Measurements from ENCODE around the gene SLC8B1.

The SLC8B1 gene

DNA sequence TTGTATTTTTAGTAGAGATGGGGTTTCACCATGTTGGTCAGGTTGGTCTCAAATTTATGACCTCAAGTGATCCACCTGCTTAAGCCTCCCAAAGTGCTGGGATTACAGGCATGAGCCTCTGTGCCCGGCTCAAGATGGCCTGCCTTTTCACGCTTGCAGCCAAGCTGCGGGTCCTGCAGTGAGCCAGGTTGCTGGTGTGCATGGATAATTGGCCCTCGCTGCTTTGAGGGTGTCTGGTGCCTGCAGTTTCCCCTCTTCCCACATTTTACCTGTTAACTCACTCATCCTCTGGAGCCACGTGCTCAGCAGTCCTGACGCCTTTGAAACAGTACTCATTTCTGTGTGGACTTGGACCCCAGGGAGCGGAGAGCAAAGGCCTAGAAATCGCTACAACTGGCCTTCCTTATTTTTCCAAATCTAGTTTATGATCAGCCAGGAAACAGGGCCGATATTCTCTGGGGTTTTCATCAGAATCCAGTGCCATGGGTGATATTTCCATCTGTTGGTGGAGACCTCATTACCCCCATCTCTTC, 71.4 kb downstream of the SLC8B1 start:
- no peak overlapping the region for H3K27ac ChIP-seq (ENCODE audit: low read depth in 2 of 2, low read length in 2 of 2)
- no peak overlapping the region for H3K9ac ChIP-seq (ENCODE audit: low read depth in 1 of 2, low read length in 2 of 2)
- H3K36me3 ChIP-seq (ENCODE audit: control insufficient read depth in 2 of 2, insufficient read depth in 2 of 2, low read length in 2 of 2): peaks cover 28 to 36% of the 10 kb centered on the region in 2 donors
- no peak overlapping the region for H3K4me3 ChIP-seq (ENCODE audit: low read length in 2 of 2)
- H3K27me3 ChIP-seq (ENCODE audit: control insufficient read depth in 2 of 2, insufficient read depth in 2 of 2, low read length in 2 of 2): no peaks in the 10 kb centered on the region
- H3K9me3 ChIP-seq (ENCODE audit: control insufficient read depth in 2 of 2, low read length in 2 of 2): no peaks in the 10 kb centered on the region
- peaks cover 11 to 23% of the 10 kb centered on the region in 2 donors for H3K4me1 ChIP-seq (ENCODE audit: control insufficient read depth in 2 of 2, insufficient read depth in 2 of 2, low read length in 2 of 2)

DNA sequence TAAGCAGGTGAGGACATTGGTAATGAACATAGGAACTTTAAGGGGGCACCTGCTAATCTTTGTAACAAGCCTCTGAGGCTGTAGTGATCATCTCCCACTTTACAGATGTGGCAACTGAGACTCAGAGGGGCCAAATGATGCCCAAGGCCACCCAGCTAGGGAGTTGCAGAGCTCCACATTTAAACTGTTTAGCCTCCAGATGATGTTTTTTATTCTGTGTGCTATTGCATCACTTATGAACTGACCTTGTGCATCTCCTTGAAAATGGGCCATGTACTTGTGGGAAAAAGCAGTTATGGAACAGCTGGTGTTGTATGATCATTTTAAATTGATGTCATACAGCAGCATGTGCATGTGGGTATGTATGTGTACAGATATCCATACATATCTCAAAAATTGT, 72.2 kb downstream of the SLC8B1 start:
- Histone ChIP-seq H3K9me3 (ENCODE audit: control insufficient read depth in 2 of 2, low read length in 2 of 2) (no peaks in the 10 kb centered on the region), H3K27me3 (ENCODE audit: control insufficient read depth in 2 of 2, insufficient read depth in 2 of 2, low read length in 2 of 2) (no peaks in the 10 kb centered on the region), H3K9ac (ENCODE audit: low read depth in 1 of 2, low read length in 2 of 2) (no peak overlapping the region), H3K4me3 (ENCODE audit: low read length in 2 of 2) (no peak overlapping the region), H3K4me1 (ENCODE audit: control insufficient read depth in 2 of 2, insufficient read depth in 2 of 2, low read length in 2 of 2) (peaks cover 11 to 19% of the 10 kb centered on the region in 2 donors), H3K27ac (ENCODE audit: low read depth in 2 of 2, low read length in 2 of 2) (no peak overlapping the region), H3K36me3 (ENCODE audit: control insufficient read depth in 2 of 2, insufficient read depth in 2 of 2, low read length in 2 of 2) (peaks cover 22 to 29% of the 10 kb centered on the region in 2 donors)

GRCh38 chr12:113261847-113262470, 73.0 kb downstream of the SLC8B1 start:
- Histone ChIP-seq H3K27me3 (ENCODE audit: control insufficient read depth in 2 of 2, insufficient read depth in 2 of 2, low read length in 2 of 2) (no peaks in the 10 kb centered on the region), H3K4me3 (ENCODE audit: low read length in 2 of 2) (no peak overlapping the region), H3K36me3 (ENCODE audit: control insufficient read depth in 2 of 2, insufficient read depth in 2 of 2, low read length in 2 of 2) (peaks cover 20 to 26% of the 10 kb centered on the region in 2 donors), H3K27ac (ENCODE audit: low read depth in 2 of 2, low read length in 2 of 2) (no peak overlapping the region), H3K9me3 (ENCODE audit: control insufficient read depth in 2 of 2, low read length in 2 of 2) (no peaks in the 10 kb centered on the region), H3K9ac (ENCODE audit: low read depth in 1 of 2, low read length in 2 of 2) (no peak overlapping the region), H3K4me1 (ENCODE audit: control insufficient read depth in 2 of 2, insufficient read depth in 2 of 2, low read length in 2 of 2) (peaks cover 11 to 19% of the 10 kb centered on the region in 2 donors)

GRCh38 chr12:113260636-113261300, 74.1 kb downstream of the SLC8B1 start:
- Histone ChIP-seq H3K4me1 (ENCODE audit: control insufficient read depth in 2 of 2, insufficient read depth in 2 of 2, low read length in 2 of 2) (peaks cover 11 to 19% of the 10 kb centered on the region in 2 donors), H3K9ac (ENCODE audit: low read depth in 1 of 2, low read length in 2 of 2) (peak overlapping the region in 1 of 2 donors; percentile 12), H3K9me3 (ENCODE audit: control insufficient read depth in 2 of 2, low read length in 2 of 2) (no peaks in the 10 kb centered on the region), H3K27ac (ENCODE audit: low read depth in 2 of 2, low read length in 2 of 2) (peak overlapping the region; percentile 26 to 75), H3K36me3 (ENCODE audit: control insufficient read depth in 2 of 2, insufficient read depth in 2 of 2, low read length in 2 of 2) (peaks cover 9 to 16% of the 10 kb centered on the region in 2 donors), H3K4me3 (ENCODE audit: low read length in 2 of 2) (no peak overlapping the region), H3K27me3 (ENCODE audit: control insufficient read depth in 2 of 2, insufficient read depth in 2 of 2, low read length in 2 of 2) (no peaks in the 10 kb centered on the region)

DNA sequence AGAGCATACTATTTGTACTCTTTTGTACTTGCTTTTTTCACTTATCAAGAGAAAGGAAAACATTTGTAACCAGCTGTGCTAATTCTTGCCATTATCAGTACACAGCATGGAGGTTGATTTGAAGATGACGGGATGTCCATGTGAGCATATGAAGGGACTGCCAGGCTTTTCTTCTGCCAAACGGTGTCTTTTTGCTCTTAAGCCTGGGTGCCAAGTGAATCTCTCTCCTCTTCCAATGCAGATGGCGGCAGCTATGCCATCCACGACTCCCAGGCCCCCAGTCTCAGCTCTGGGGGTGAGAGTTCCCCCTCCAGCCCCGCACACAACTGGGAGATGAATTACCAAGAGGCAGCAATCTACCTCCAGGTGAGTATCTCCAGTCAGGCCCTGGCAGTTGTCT, 74.8 kb downstream of the SLC8B1 start:
- peak overlapping the region; percentile 54 to 75 for H3K27ac ChIP-seq (ENCODE audit: low read depth in 2 of 2, low read length in 2 of 2)
- H3K4me1 ChIP-seq (ENCODE audit: control insufficient read depth in 2 of 2, insufficient read depth in 2 of 2, low read length in 2 of 2): peaks cover 11 to 19% of the 10 kb centered on the region in 2 donors
- no peak overlapping the region for H3K9ac ChIP-seq (ENCODE audit: low read depth in 1 of 2, low read length in 2 of 2)
- H3K27me3 ChIP-seq (ENCODE audit: control insufficient read depth in 2 of 2, insufficient read depth in 2 of 2, low read length in 2 of 2): no peaks in the 10 kb centered on the region
- peaks cover 9 to 14% of the 10 kb centered on the region in 2 donors for H3K36me3 ChIP-seq (ENCODE audit: control insufficient read depth in 2 of 2, insufficient read depth in 2 of 2, low read length in 2 of 2)
- H3K9me3 ChIP-seq (ENCODE audit: control insufficient read depth in 2 of 2, low read length in 2 of 2): no peaks in the 10 kb centered on the region
- no peak overlapping the region for H3K4me3 ChIP-seq (ENCODE audit: low read length in 2 of 2)

- H3K9me3 ChIP-seq (ENCODE audit: control insufficient read depth in 2 of 2, low read length in 2 of 2): peaks cover 3 to 4% of the 10 kb centered on the region in 2 donors
- H3K36me3 ChIP-seq (ENCODE audit: control insufficient read depth in 2 of 2, insufficient read depth in 2 of 2, low read length in 2 of 2): peaks cover 11 to 19% of the 10 kb centered on the region in 2 donors
- H3K27me3 ChIP-seq (ENCODE audit: control insufficient read depth in 2 of 2, insufficient read depth in 2 of 2, low read length in 2 of 2): no peaks in the 10 kb centered on the region
- no peak overlapping the region for H3K27ac ChIP-seq (ENCODE audit: low read depth in 2 of 2, low read length in 2 of 2)
- H3K4me3 ChIP-seq (ENCODE audit: low read length in 2 of 2): no peak overlapping the region
- H3K9ac ChIP-seq (ENCODE audit: low read depth in 1 of 2, low read length in 2 of 2): no peak overlapping the region
- H3K4me1 ChIP-seq (ENCODE audit: control insufficient read depth in 2 of 2, insufficient read depth in 2 of 2, low read length in 2 of 2): peaks cover 11 to 19% of the 10 kb centered on the region in 2 donors
Measured at GRCh38 chr12:113257564-113257963, 77.3 kb downstream of the SLC8B1 start.

DNA sequence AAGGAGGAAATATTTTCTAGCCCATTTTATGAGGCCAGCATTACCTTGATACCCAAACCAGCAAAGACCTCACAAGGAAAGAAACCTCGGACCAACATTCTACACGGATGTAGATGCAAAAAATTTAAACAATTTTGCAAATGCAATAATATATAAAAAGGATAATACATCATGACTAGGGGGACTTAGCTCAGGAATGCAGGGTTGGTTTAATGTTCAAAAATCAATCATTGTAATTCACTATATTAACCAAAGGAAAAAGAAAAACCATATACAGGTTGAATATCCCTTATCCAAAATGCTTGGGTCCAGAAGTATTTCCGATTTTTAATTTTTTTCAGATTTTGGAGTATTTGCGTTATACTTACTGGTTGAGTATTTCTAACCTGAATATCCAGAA, 80.6 kb downstream of the SLC8B1 start:
- H3K4me1 ChIP-seq (ENCODE audit: control insufficient read depth in 2 of 2, insufficient read depth in 2 of 2, low read length in 2 of 2): peaks cover 2 to 8% of the 10 kb centered on the region in 2 donors

DNA sequence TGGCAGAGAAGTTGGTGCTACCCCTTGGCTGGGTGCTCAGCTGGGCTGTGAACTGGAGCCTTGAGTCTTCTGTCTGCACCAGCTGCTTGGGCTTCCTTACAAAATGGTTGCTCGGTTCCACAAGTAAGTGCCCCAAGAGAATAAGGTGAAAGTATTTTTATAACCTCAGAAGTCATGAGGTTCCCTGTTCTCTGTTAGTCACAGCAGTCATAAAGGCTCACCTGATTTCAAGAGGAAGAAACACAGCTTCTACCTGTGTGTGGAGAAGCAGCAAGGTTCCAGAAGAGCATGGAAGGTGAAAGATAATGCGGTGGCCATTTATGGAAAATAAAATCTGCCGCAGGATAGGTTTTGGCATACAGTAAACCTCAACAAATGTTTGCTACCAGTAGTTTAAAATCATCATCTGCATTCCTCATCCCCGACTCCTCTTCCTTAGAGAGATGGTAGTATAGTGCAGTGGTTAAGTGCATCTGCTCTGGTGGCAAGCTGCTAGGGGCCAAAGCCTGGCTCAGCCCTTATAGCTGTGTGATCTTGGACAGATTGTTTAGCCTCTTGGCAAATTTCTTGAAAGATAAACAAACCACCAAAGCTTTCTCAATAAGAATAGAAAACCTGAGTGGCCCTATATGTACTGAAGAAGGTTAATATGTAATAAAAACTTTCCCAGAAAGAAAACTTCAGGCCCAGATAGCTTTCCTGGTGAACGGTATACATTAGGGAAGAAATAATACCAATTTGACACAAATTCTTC, 81.2 kb downstream of the SLC8B1 start:
- peaks cover 23 to 34% of the 10 kb centered on the region in 2 donors for H3K36me3 ChIP-seq (ENCODE audit: control insufficient read depth in 2 of 2, insufficient read depth in 2 of 2, low read length in 2 of 2)
- H3K27ac ChIP-seq (ENCODE audit: low read depth in 2 of 2, low read length in 2 of 2): peak overlapping the region; percentile 13 to 49
- H3K9me3 ChIP-seq (ENCODE audit: control insufficient read depth in 2 of 2, low read length in 2 of 2): peaks cover 3 to 4% of the 10 kb centered on the region in 2 donors
- H3K9ac ChIP-seq (ENCODE audit: low read depth in 1 of 2, low read length in 2 of 2): no peak overlapping the region
- H3K27me3 ChIP-seq (ENCODE audit: control insufficient read depth in 2 of 2, insufficient read depth in 2 of 2, low read length in 2 of 2): no peaks in the 10 kb centered on the region
- no peak overlapping the region for H3K4me3 ChIP-seq (ENCODE audit: low read length in 2 of 2)
- H3K4me1 ChIP-seq (ENCODE audit: control insufficient read depth in 2 of 2, insufficient read depth in 2 of 2, low read length in 2 of 2): peaks cover 0 to 3% of the 10 kb centered on the region in 2 donors

More for the DNA sequence above, 80.6 kb downstream of the SLC8B1 start:
- Histone ChIP-seq H3K36me3 (ENCODE audit: control insufficient read depth in 2 of 2, insufficient read depth in 2 of 2, low read length in 2 of 2) (peaks cover 21 to 30% of the 10 kb centered on the region in 2 donors), H3K9me3 (ENCODE audit: control insufficient read depth in 2 of 2, low read length in 2 of 2) (peaks cover 3 to 4% of the 10 kb centered on the region in 2 donors), H3K27me3 (ENCODE audit: control insufficient read depth in 2 of 2, insufficient read depth in 2 of 2, low read length in 2 of 2) (no peaks in the 10 kb centered on the region), H3K9ac (ENCODE audit: low read depth in 1 of 2, low read length in 2 of 2) (no peak overlapping the region), H3K27ac (ENCODE audit: low read depth in 2 of 2, low read length in 2 of 2) (peak overlapping the region in 1 of 2 donors; percentile 49), H3K4me3 (ENCODE audit: low read length in 2 of 2) (no peak overlapping the region)

DNA sequence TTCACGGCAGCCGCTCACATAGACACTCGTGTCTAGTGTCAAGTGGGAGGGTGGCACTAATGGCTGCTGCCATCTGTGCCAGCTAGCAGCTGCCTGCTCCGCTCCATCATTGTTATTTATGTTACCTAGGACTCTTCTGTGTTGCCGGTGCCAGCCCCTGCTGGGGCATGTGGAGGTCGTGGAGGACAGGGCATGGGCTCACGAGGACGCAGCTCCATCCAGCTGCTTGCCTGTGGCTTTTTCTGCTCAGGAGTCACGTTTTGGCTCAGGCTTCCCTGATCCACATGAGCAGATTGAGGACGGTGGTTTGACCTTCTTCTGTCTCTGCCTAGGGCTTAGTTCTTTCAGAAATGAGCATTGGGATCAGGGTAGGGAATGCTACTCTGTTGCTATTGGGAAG, 82.4 kb downstream of the SLC8B1 start:
- Histone ChIP-seq H3K4me3 (ENCODE audit: low read length in 2 of 2) (no peak overlapping the region), H3K4me1 (ENCODE audit: control insufficient read depth in 2 of 2, insufficient read depth in 2 of 2, low read length in 2 of 2) (peaks cover 2 to 3% of the 10 kb centered on the region in 2 donors), H3K27me3 (ENCODE audit: control insufficient read depth in 2 of 2, insufficient read depth in 2 of 2, low read length in 2 of 2) (no peaks in the 10 kb centered on the region), H3K27ac (ENCODE audit: low read depth in 2 of 2, low read length in 2 of 2) (no peak overlapping the region), H3K36me3 (ENCODE audit: control insufficient read depth in 2 of 2, insufficient read depth in 2 of 2, low read length in 2 of 2) (peaks cover 23 to 43% of the 10 kb centered on the region in 2 donors), H3K9ac (ENCODE audit: low read depth in 1 of 2, low read length in 2 of 2) (no peak overlapping the region), H3K9me3 (ENCODE audit: control insufficient read depth in 2 of 2, low read length in 2 of 2) (peaks cover 3 to 4% of the 10 kb centered on the region in 2 donors)
